GM18951 (cell line): ENCODE results near the gene FHOD3.

Experiments used
- POLR2A ChIP-seq: IDR thresholded peaks from 4 replicates; pipeline ENCODE4 v1.6.1; 2011; ENCODE audit warnings: mild to moderate bottlenecking; ENCODE audit not compliant: insufficient read length, insufficient read depth; ENCODE audit errors: extremely low read depth
- in situ Hi-C: fragments of 300-500 bp; cut with MboI; formaldehyde crosslinking; loops from one replicate; pipeline ENCODE4 v1.12.0; 2022; ENCODE audit warnings: low sequenced_read_pairs, mixed read lengths, inconsistent platforms; ENCODE audit not compliant: unreplicated experiment

Gene FHOD3

GRCh38 chr18:36331521-36331971 lies 34.0 kb downstream of the FHOD3 start:
- in situ Hi-C loops: no loop called here
- no peak for TF ChIP-seq POLR2A

- no peak for TF ChIP-seq POLR2A
- in situ Hi-C loops: no loop called here
These were observed 35.9 kb downstream of the FHOD3 start for GRCh38 chr18:36333414-36333813.

GRCh38 chr18:36334798-36335197 lies 37.3 kb downstream of the FHOD3 start:
- in situ Hi-C loops: no loop called here
- no peak for TF ChIP-seq POLR2A

DNA sequence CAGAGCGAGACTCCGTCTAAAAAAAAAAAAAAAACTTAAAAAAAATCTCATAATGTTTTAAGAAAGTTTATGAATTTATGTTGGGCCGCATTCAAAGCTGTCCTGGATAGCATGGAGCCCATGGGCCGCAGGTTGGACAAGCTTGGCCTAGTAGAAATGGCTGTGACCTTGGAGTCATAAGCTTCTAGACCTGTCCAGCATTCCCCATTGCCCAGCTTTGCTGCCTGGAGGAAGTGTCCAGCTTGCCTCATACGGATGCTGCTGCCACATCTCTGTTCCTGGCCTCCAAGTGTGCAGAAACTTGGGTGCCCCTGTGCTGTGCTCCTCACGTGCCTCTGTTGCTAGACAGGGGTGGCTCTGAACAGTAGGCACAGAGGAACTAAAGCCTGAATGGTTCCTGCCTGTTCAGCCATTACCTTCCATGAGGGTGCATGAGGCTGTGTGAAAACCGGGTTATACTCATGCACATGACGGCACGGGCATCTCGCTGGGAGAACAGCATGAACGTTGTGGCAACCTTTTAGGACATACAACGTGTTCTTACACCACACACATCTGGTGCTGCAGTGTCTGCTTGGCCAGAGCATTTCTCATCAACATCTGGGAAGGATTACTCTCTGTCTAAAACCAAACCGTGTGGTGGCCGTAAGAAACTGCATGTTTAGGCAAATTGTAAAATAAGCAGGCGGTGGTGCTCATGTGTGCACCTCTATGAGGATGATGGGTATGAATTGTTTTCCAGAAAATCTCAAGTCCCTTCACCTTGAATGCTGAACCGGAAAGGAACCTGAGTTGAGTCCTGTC lies 38.2 kb downstream of the FHOD3 start:
- TF ChIP-seq POLR2A: no peak
- in situ Hi-C loops: no loop called here

DNA sequence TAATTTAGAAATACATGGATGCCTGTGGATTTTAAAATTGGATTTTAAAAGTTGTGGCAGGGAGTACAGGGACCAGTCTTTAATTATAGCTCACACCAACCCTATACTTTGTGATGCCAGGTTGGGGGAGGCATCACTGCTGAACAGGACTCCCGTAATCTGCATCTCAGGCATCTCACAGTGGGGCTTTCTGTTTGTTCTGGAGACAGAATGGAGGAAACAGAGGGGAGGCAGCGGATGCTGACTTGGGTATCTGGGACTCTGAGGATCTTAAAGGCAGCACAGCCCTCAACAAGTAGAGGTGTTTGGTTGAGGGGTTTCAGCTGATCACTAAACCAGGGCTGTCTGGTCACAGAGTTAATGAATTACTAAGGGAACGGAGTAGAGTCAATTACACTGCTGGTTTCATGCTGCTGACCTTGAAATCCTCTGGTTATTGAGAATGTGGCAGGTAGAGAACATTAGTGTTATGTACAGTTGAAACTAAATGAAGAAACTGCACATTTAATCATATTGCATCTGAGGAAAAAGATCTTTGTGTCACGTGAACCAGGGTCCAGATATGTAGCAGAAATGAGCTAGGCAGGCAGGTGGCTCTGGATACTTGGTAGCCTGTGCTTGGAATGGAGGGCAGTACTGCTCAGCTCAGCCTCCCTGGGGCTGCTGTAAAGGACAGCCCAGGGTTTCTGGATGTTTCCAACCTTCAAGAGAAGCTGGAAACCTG lies 40.3 kb downstream of the FHOD3 start:
- in situ Hi-C loops: no loop called here
- no peak for TF ChIP-seq POLR2A

- in situ Hi-C loops: no loop called here
- TF ChIP-seq POLR2A: no peak
These were observed 41.0 kb downstream of the FHOD3 start for GRCh38 chr18:36338403-36338933.

DNA sequence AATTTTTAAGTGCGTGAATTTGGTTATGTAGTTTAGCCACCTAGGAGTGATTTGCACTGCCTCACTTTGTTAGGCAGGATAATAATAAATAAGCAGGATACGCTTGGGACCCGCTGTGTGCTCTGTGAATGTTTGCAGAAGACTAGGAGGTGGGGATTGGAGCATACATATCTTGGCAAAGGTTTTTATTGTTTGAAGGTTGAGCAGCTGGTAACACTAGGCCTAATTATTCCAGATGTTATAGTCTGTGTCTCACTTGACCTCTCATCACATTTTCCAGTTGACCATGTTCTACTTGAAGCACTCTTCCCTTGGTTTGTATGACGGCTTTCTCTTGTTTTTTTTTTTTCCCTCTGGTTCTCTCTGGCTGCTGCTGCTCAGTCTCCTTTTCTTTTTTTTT lies 42.7 kb downstream of the FHOD3 start:
- in situ Hi-C loops: no loop called here
- no peak for TF ChIP-seq POLR2A

DNA sequence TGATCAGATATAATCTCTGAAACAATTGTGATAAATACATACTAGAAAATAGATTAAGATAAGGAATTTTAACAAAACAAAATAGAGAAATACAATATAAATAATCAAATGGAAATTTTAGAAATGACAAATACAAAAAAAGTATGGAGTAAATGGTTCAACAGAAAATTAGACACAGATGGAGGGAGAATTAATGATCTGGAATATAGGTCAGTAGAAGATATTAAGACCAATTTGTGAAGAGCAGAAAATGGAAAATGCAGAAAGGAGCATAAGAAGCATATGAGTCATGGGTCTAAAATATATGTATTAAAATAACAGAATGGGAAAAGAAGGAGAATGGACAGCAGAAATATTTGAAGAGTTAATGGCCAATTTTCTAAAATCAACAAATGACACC lies 44.4 kb downstream of the FHOD3 start:
- in situ Hi-C loops: no loop called here
- no peak for TF ChIP-seq POLR2A

- in situ Hi-C loops: no loop called here
- no peak for TF ChIP-seq POLR2A
These were observed 50.8 kb downstream of the FHOD3 start for GRCh38 chr18:36348331-36348730.

DNA sequence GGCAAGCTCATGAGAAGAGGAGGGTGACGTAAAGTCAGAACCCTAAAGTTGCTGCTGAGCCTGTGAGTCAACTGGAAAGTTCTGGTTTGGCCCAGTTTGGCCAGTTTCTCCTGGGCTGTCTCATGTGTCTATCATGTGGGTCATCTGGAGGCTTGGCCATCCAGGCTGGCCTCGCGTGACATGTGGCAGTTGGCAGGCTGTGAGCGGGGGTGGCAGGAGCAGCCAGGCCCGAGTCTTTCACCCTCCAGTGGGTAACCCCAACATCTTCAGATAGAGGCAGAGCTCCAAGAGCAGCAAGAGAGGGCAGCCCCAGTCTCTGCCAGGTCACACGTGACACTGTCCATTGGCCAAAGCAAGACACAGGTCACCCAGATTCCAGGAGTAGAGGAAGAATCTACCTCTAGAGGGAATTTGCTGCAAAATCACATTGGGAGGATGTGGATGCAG lies 51.5 kb downstream of the FHOD3 start:
- TF ChIP-seq POLR2A: no peak
- in situ Hi-C loops: no loop called here

DNA sequence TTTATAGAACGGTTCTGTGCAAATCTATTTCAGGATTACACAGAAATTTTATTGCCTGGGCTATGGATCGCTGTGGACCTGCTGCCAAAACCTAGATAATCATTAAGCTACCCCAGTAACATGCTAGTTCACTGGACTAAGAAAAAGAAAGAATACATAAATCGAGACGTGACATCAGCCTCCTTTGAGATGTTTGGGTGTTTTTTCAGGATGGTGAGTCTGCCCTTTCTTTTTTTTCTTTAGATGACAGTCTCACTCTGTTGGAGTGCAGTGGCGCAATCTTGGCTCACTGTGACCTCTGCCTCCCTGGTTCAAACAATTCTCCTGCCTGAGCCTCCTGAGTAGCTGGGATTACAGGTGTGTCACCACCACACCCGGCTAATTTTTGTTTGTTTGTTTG lies 52.0 kb downstream of the FHOD3 start:
- in situ Hi-C loops: no loop called here
- no peak for TF ChIP-seq POLR2A

- no peak for TF ChIP-seq POLR2A
- in situ Hi-C loops: no loop called here
These were observed 52.7 kb downstream of the FHOD3 start for GRCh38 chr18:36350251-36350651.

- no peak for TF ChIP-seq POLR2A
- in situ Hi-C loops: no loop called here
These were observed 53.4 kb downstream of the FHOD3 start for GRCh38 chr18:36350839-36351469.

DNA sequence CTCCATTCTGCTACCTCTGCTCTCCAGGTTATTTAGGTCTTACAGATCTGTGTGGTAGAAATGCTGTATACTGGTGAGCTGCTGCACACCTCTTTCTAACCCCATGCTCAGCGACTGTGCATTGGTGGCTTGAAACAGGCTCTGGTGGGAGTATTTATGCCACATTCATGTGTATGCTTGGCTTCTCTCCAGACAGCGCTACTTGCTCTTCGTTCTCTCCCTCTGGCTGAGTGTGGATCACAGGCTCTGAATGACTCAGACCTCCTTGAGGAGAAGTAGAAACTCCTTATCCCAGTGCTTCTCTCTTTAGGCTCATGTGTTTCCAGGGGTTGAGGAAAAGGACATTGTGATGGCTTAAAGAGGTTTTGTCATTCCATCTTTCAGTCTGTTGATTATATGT lies 54.9 kb downstream of the FHOD3 start:
- in situ Hi-C loops: no loop called here
- no peak for TF ChIP-seq POLR2A

DNA sequence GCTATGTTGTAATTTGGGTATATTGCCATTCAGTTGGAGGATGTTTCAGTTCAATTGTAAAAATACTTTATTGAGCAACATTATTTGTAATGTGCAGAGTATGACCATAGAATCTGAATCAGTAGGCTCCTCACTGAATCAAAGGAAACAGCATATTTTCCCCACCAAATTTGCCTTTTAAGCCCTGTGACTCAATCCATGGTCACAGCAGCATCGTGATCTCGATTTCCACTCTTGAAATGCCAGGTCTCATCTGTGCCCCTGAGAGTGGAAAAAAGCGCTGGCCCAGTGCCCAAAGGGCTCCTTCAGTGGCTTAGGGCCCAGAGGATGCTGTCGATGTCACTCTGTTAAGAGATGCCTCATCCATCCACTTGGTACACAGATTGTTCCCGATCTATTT lies 57.5 kb downstream of the FHOD3 start:
- TF ChIP-seq POLR2A: no peak
- in situ Hi-C loops: no loop called here
